Measurements from ENCODE around the gene ADAMTSL1. TPM values are rescaled to one million over a fixed set of nuclear protein-coding genes. Genes with fewer than 3 reads are reported as not detected.

ADAMTSL1 gene
- total RNA-seq, 2 donors from 2014 or later = not detected

- Mint-ChIP-seq H3K4me3 (no peak overlapping the region), H3K9me3 (no peaks in the 10 kb centered on the region), H3K27ac (no peak overlapping the region), H3K4me1 (ENCODE audit: low read depth) (no peaks in the 10 kb centered on the region), H3K36me3 (ENCODE audit: insufficient read depth in 2 of 2) (no peaks in the 10 kb centered on the region), H3K27me3 (ENCODE audit: low read depth) (no peaks in the 10 kb centered on the region)
- ATAC-seq (replicated peaks in 1 of 2) (no peak), DNase-seq (no peak)
Observed at GRCh38 chr9:18776836-18777820, 303.2 kb downstream of the ADAMTSL1 start.

GRCh38 chr9:18778147-18778546, 304.2 kb downstream of the ADAMTSL1 start:
- ATAC-seq (replicated peaks in 1 of 2) = no peak
- no peaks in the 10 kb centered on the region for H3K9me3 Mint-ChIP-seq
- no peak for DNase-seq
- no peak overlapping the region for H3K27ac Mint-ChIP-seq
- H3K4me1 Mint-ChIP-seq (ENCODE audit: low read depth) = no peaks in the 10 kb centered on the region
- H3K27me3 Mint-ChIP-seq (ENCODE audit: low read depth) = no peaks in the 10 kb centered on the region
- H3K36me3 Mint-ChIP-seq (ENCODE audit: insufficient read depth in 2 of 2) = no peaks in the 10 kb centered on the region
- no peak overlapping the region for H3K4me3 Mint-ChIP-seq

GRCh38 chr9:18778846-18779245, 304.9 kb downstream of the ADAMTSL1 start:
- H3K4me1 Mint-ChIP-seq (ENCODE audit: low read depth) = no peaks in the 10 kb centered on the region
- no peak for ATAC-seq (replicated peaks in 1 of 2)
- H3K27me3 Mint-ChIP-seq (ENCODE audit: low read depth) = no peaks in the 10 kb centered on the region
- H3K9me3 Mint-ChIP-seq = no peaks in the 10 kb centered on the region
- no peak overlapping the region for H3K27ac Mint-ChIP-seq
- no peak overlapping the region for H3K4me3 Mint-ChIP-seq
- no peaks in the 10 kb centered on the region for H3K36me3 Mint-ChIP-seq (ENCODE audit: insufficient read depth in 2 of 2)
- no peak for DNase-seq

- Mint-ChIP-seq H3K9me3 (no peaks in the 10 kb centered on the region), H3K4me1 (ENCODE audit: low read depth) (no peaks in the 10 kb centered on the region), H3K4me3 (no peak overlapping the region), H3K27ac (no peak overlapping the region), H3K36me3 (ENCODE audit: insufficient read depth in 2 of 2) (no peaks in the 10 kb centered on the region), H3K27me3 (ENCODE audit: low read depth) (no peaks in the 10 kb centered on the region)
- DNase-seq (no peak), ATAC-seq (replicated peaks in 1 of 2) (no peak)
Observed at GRCh38 chr9:18783909-18784308, 310.0 kb downstream of the ADAMTSL1 start.

GRCh38 chr9:18785604-18786003, 311.7 kb downstream of the ADAMTSL1 start:
- DNase-seq (no peak), ATAC-seq (replicated peaks in 1 of 2) (no peak)
- Mint-ChIP-seq H3K9me3 (no peaks in the 10 kb centered on the region), H3K36me3 (ENCODE audit: insufficient read depth in 2 of 2) (no peaks in the 10 kb centered on the region), H3K4me1 (ENCODE audit: low read depth) (no peaks in the 10 kb centered on the region), H3K27ac (no peak overlapping the region), H3K4me3 (no peak overlapping the region), H3K27me3 (ENCODE audit: low read depth) (no peaks in the 10 kb centered on the region)

- no peaks in the 10 kb centered on the region for H3K4me1 Mint-ChIP-seq (ENCODE audit: low read depth)
- H3K4me3 Mint-ChIP-seq = no peak overlapping the region
- DNase-seq = no peak
- no peaks in the 10 kb centered on the region for H3K36me3 Mint-ChIP-seq (ENCODE audit: insufficient read depth in 2 of 2)
- H3K27ac Mint-ChIP-seq = no peak overlapping the region
- no peaks in the 10 kb centered on the region for H3K27me3 Mint-ChIP-seq (ENCODE audit: low read depth)
- no peaks in the 10 kb centered on the region for H3K9me3 Mint-ChIP-seq
- ATAC-seq (replicated peaks in 1 of 2) = no peak
Observed at GRCh38 chr9:18786196-18786595, 312.2 kb downstream of the ADAMTSL1 start.

- ATAC-seq (replicated peaks in 1 of 2) (no peak), DNase-seq (no peak)
- Mint-ChIP-seq H3K4me3 (no peak overlapping the region), H3K9me3 (no peaks in the 10 kb centered on the region), H3K4me1 (ENCODE audit: low read depth) (no peaks in the 10 kb centered on the region), H3K36me3 (ENCODE audit: insufficient read depth in 2 of 2) (no peaks in the 10 kb centered on the region), H3K27me3 (ENCODE audit: low read depth) (no peaks in the 10 kb centered on the region), H3K27ac (no peak overlapping the region)
Observed at GRCh38 chr9:18786911-18787650, 313.1 kb downstream of the ADAMTSL1 start.

- no peak for ATAC-seq (replicated peaks in 1 of 2)
- Mint-ChIP-seq H3K36me3 (ENCODE audit: insufficient read depth in 2 of 2) (no peaks in the 10 kb centered on the region), H3K9me3 (no peaks in the 10 kb centered on the region), H3K27me3 (ENCODE audit: low read depth) (no peaks in the 10 kb centered on the region), H3K4me1 (ENCODE audit: low read depth) (no peaks in the 10 kb centered on the region), H3K4me3 (no peak overlapping the region), H3K27ac (no peak overlapping the region)
- no peak for DNase-seq
Observed at GRCh38 chr9:18788256-18788655, 314.3 kb downstream of the ADAMTSL1 start.

GRCh38 chr9:18791074-18791473, 317.1 kb downstream of the ADAMTSL1 start:
- Mint-ChIP-seq H3K4me1 (ENCODE audit: low read depth) (no peaks in the 10 kb centered on the region), H3K9me3 (peaks cover 0 to 1% of the 10 kb centered on the region in 2 donors), H3K27ac (no peak overlapping the region), H3K4me3 (no peak overlapping the region), H3K27me3 (ENCODE audit: low read depth) (no peaks in the 10 kb centered on the region), H3K36me3 (ENCODE audit: insufficient read depth in 2 of 2) (no peaks in the 10 kb centered on the region)
- ATAC-seq (replicated peaks in 1 of 2) (no peak), DNase-seq (no peak)

- Mint-ChIP-seq H3K27ac (no peak overlapping the region), H3K4me1 (ENCODE audit: low read depth) (no peaks in the 10 kb centered on the region), H3K36me3 (ENCODE audit: insufficient read depth in 2 of 2) (no peaks in the 10 kb centered on the region), H3K9me3 (peaks cover 0 to 1% of the 10 kb centered on the region in 2 donors), H3K4me3 (no peak overlapping the region), H3K27me3 (ENCODE audit: low read depth) (no peaks in the 10 kb centered on the region)
- ATAC-seq (replicated peaks in 1 of 2) (no peak), DNase-seq (no peak)
Observed at GRCh38 chr9:18793122-18793521, 319.2 kb downstream of the ADAMTSL1 start.

GRCh38 chr9:18795947-18796671, 322.2 kb downstream of the ADAMTSL1 start:
- no peaks in the 10 kb centered on the region for H3K4me1 Mint-ChIP-seq (ENCODE audit: low read depth)
- ATAC-seq (replicated peaks in 1 of 2) = no peak
- no peak overlapping the region for H3K27ac Mint-ChIP-seq
- H3K36me3 Mint-ChIP-seq (ENCODE audit: insufficient read depth in 2 of 2) = no peaks in the 10 kb centered on the region
- no peak for DNase-seq
- H3K4me3 Mint-ChIP-seq = no peak overlapping the region
- H3K9me3 Mint-ChIP-seq = peaks cover 0 to 1% of the 10 kb centered on the region in 2 donors
- H3K27me3 Mint-ChIP-seq (ENCODE audit: low read depth) = no peaks in the 10 kb centered on the region

GRCh38 chr9:18796696-18797270, 322.8 kb downstream of the ADAMTSL1 start:
- no peaks in the 10 kb centered on the region for H3K27me3 Mint-ChIP-seq (ENCODE audit: low read depth)
- ATAC-seq (replicated peaks in 1 of 2) (no peak), DNase-seq (no peak)
- H3K4me3 Mint-ChIP-seq = no peak overlapping the region
- H3K9me3 Mint-ChIP-seq = peaks cover 0 to 1% of the 10 kb centered on the region in 2 donors
- H3K36me3 Mint-ChIP-seq (ENCODE audit: insufficient read depth in 2 of 2) = no peaks in the 10 kb centered on the region
- no peaks in the 10 kb centered on the region for H3K4me1 Mint-ChIP-seq (ENCODE audit: low read depth)
- H3K27ac Mint-ChIP-seq = no peak overlapping the region

- H3K4me1 Mint-ChIP-seq (ENCODE audit: low read depth) = no peaks in the 10 kb centered on the region
- H3K27ac Mint-ChIP-seq = no peak overlapping the region
- no peaks in the 10 kb centered on the region for H3K36me3 Mint-ChIP-seq (ENCODE audit: insufficient read depth in 2 of 2)
- ATAC-seq (replicated peaks in 1 of 2) = no peak
- H3K4me3 Mint-ChIP-seq = no peak overlapping the region
- H3K9me3 Mint-ChIP-seq = peaks cover 0 to 1% of the 10 kb centered on the region in 2 donors
- DNase-seq = no peak
- H3K27me3 Mint-ChIP-seq (ENCODE audit: low read depth) = no peaks in the 10 kb centered on the region
Observed at GRCh38 chr9:18798106-18798505, 324.2 kb downstream of the ADAMTSL1 start.
